Subcutaneous abdominal adipose tissue (tissue), 5 donors: ENCODE results near the gene FBN2.
"Not testable (repeated sequence)": the region's sequence is repeated elsewhere in the genome, so short reads cannot be mapped to it uniquely, and the experiment has no call there.

Source experiments
- H3K27ac ChIP-seq: one replicate; pipeline ENCODE4 v1.7.0; 2013; ENCODE audit warnings: low read depth, mild to moderate bottlenecking, inconsistent platforms, low read length, moderate library complexity
- H3K27me3 ChIP-seq, 5 donors: one replicate each; pipeline ENCODE4 v1.7.0; 2013; ENCODE audit warnings: low read length in 5 of 5, inconsistent platforms in 1 of 5; ENCODE audit not compliant: control insufficient read depth in 5 of 5, insufficient read depth in 4 of 5
- H3K36me3 ChIP-seq, 5 donors: one replicate each; pipeline ENCODE4 v1.7.0; 2013; ENCODE audit warnings: low read length in 5 of 5; ENCODE audit not compliant: control insufficient read depth in 5 of 5, insufficient read depth in 5 of 5
- H3K4me1 ChIP-seq, 5 donors: one replicate each; pipeline ENCODE4 v1.7.0; 2013; ENCODE audit warnings: low read length in 5 of 5, mild to moderate bottlenecking in 3 of 5, moderate library complexity in 1 of 5; ENCODE audit not compliant: control insufficient read depth in 5 of 5, insufficient read depth in 5 of 5
- H3K4me3 ChIP-seq, 5 donors: one replicate each; pipeline ENCODE4 v1.7.0; 2013; ENCODE audit warnings: low read length in 5 of 5, low read depth in 1 of 5
- H3K9ac ChIP-seq, 5 donors: one replicate each; pipeline ENCODE4 v1.7.0; 2013; ENCODE audit warnings: low read length in 5 of 5, mild to moderate bottlenecking in 4 of 5, moderate library complexity in 3 of 5
- H3K9me3 ChIP-seq, 5 donors: one replicate each; pipeline ENCODE4 v1.7.0; 2013; ENCODE audit warnings: low read length in 5 of 5; ENCODE audit not compliant: control insufficient read depth in 5 of 5
- donor health status: healthy.
- donor health status: healthy.
- donor health status: healthy.
- donor health status: healthy.
- donor health status: healthy.

FBN2 gene

DNA sequence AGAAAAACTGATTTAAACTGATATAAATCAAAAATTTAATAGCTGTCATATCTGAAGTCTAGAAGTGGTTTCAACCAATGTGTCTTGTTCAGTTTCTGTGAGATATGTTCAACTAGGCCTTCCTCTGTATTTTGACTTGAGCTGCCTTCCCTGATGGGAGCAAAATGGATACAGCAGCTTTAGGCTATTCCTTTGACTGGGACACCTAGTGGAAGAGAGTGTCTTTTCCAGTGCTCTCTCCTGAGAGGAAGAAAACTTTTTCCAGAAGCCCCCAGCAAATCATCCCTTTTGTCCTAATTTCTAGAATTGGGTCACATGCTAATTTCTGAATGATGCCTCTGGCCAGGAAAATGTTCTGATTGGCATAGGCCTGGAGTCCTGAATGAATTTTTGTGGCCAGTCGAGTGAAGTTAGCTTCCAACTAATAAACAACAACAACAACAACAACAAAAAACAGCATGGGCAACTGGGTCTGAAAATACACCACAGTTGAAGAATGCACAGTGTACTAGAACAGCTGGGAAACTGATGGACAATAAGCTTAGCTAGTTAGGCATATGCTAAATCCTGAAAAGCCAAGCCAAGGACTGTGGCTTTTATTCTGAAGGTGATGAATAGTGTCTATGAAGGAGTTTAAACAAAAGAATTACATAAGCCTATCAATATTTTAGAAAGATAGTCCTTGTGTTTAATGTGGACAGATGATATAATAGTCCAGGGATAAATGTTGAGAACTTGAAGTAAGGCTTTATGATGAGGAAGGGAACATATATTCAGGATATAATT, 125.7 kb downstream of the FBN2 start:
- H3K4me3 ChIP-seq: no peak overlapping the region
- H3K9ac ChIP-seq: no peak overlapping the region
- peaks cover 0 to 4% (median 0%) of the 10 kb centered on the region in 5 donors for H3K9me3 ChIP-seq
- H3K36me3 ChIP-seq: no peaks in the 10 kb centered on the region
- no peaks in the 10 kb centered on the region for H3K4me1 ChIP-seq
- H3K27ac ChIP-seq: no peak overlapping the region
- H3K27me3 ChIP-seq: no peaks in the 10 kb centered on the region

DNA sequence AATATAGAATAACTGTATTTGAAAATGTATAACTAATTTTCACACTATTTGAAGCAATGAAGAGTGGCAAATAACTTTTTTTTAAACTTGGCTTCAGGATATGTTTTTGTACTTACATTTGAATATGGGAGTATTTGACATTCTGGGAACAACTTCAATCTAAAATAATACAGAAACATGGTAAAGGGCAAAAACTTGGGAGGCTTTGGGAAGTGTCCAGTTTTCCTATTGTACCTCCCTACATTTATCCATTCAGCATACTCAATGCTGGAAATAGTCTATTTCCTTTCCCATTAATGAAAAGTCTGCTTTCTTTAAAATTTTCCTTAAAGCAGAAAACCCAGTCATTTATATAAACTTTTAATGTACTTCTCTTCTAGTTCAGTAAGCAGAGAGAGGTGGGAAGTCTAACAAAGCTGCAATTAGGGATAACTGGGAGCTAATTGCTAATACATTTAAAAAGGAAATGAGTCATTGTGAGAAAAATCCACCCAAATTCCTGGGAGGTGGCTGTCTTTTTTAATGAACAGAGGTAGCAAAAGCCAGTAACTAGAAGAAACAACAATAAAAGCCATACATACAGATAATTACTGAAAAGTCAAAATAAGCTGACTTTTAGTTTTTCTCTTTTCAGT, 128.8 kb downstream of the FBN2 start:
- Histone ChIP-seq H3K9me3 (peaks cover 0 to 4% (median 0%) of the 10 kb centered on the region in 5 donors), H3K27ac (no peak overlapping the region), H3K4me1 (no peaks in the 10 kb centered on the region), H3K27me3 (no peaks in the 10 kb centered on the region), H3K36me3 (no peaks in the 10 kb centered on the region), H3K9ac (no peak overlapping the region), H3K4me3 (no peak overlapping the region)

DNA sequence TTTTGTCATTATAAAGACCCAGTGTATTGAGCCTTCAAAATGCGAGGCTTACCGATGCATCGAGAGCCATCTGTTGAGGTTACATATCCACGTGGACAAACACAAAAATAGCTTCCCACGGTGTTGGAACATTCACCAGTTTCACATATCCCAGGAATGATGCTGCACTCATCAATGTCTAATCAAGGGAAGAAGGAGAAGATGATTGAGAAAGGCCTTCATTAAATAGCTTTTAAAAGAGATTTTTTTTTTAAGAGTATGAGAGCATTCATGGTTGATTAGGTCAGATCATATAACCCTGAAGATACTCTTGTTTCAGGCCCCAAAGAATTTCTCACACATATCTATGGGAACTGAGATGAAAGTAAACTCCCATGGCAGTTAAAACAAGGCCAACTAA, 129.4 kb downstream of the FBN2 start:
- no peak overlapping the region for H3K27ac ChIP-seq

DNA sequence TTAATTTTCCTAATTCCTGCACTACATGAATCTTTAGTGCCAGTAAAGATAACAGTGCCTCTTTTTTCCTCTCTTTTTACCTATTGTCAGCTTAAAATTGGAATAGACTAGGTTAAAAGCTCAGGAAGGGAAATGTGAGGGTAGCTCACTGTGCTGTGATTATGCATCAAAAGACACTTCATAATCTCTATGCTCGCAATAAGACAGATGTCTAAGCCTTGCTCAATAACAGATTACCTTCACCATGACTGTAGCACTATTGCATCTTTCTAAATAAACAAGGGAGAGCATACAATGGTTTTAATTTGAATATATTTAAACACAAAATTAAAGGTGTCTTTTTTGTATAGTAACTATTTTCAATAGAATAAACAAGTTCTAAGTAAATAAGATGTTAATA, 130.1 kb downstream of the FBN2 start:
- Histone ChIP-seq H3K4me1 (no peaks in the 10 kb centered on the region), H3K36me3 (no peaks in the 10 kb centered on the region), H3K27ac (no peak overlapping the region), H3K9ac (no peak overlapping the region), H3K27me3 (no peaks in the 10 kb centered on the region), H3K9me3 (no peaks in the 10 kb centered on the region), H3K4me3 (no peak overlapping the region)

More for the DNA sequence above, 129.4 kb downstream of the FBN2 start:
- H3K4me3 ChIP-seq: no peak overlapping the region
- H3K9me3 ChIP-seq: no peaks in the 10 kb centered on the region
- no peaks in the 10 kb centered on the region for H3K27me3 ChIP-seq
- no peak overlapping the region for H3K9ac ChIP-seq
- no peaks in the 10 kb centered on the region for H3K36me3 ChIP-seq
- H3K4me1 ChIP-seq: no peaks in the 10 kb centered on the region

DNA sequence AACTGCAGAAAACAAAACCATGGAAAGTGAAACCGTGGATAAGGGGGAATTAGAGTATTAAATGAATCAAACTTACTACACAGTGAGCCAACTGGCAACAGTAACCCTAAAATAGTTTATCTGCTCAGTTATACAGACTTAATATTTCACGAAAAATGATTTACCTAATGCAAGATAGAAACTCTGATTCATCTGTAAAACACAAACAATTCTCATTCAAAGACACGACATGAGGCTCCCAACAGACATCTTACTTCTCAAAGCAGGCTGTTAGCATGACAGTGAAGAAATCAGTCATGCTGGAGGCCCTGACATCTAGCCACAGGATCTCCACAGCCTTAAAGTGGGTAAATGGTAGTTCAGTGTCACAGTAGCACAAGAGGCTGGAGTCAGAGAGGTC, 131.2 kb downstream of the FBN2 start:
- Histone ChIP-seq H3K27ac (no peak overlapping the region), H3K36me3 (no peaks in the 10 kb centered on the region), H3K9ac (no peak overlapping the region), H3K4me1 (no peaks in the 10 kb centered on the region), H3K9me3 (no peaks in the 10 kb centered on the region), H3K4me3 (no peak overlapping the region), H3K27me3 (no peaks in the 10 kb centered on the region)

DNA sequence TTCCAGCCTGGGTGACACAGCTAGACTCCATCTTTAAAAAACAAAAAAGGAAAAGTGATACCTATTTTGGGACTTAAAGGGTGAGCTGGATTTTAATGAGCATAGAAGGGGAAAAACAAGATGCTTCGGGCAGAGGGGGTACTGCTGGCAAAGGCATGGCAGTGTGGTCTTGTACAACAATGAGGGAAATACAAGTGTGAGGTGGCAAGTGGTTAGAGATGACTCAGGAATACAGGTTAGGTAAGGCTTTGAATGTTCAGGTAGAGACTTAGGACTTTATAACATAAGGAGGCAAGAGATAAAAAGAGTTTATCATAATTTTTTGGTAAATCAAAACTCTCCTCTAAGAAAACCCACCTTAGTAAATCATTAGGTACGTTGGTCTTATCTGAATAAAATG, 132.9 kb downstream of the FBN2 start:
- no peaks in the 10 kb centered on the region for H3K9me3 ChIP-seq
- no peak overlapping the region for H3K4me3 ChIP-seq
- no peaks in the 10 kb centered on the region for H3K27me3 ChIP-seq
- H3K36me3 ChIP-seq: no peaks in the 10 kb centered on the region
- H3K9ac ChIP-seq: no peak overlapping the region
- no peaks in the 10 kb centered on the region for H3K4me1 ChIP-seq
- no peak overlapping the region for H3K27ac ChIP-seq

DNA sequence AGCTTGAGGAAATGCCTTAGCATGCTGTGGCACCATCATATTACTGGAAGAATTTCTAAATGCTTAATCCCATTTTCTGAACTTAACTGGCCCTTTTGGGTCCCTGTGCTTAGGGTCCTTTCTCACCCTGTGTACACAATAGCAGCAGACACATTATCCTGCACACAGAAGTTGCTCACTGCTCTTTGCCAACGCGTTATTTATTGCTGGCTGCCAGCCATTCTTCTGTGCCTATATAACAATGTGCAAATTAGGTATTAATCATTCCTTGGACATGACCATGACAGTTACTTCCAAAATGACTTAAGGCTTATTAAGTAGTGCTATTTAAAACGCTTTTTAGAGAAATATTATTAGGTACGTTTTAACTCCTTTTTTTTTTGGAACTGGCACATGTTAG, 134.7 kb downstream of the FBN2 start:
- Histone ChIP-seq H3K27me3 (no peaks in the 10 kb centered on the region), H3K4me1 (no peaks in the 10 kb centered on the region), H3K9ac (no peak overlapping the region), H3K27ac (no peak overlapping the region), H3K9me3 (no peaks in the 10 kb centered on the region), H3K36me3 (no peaks in the 10 kb centered on the region), H3K4me3 (no peak overlapping the region)

DNA sequence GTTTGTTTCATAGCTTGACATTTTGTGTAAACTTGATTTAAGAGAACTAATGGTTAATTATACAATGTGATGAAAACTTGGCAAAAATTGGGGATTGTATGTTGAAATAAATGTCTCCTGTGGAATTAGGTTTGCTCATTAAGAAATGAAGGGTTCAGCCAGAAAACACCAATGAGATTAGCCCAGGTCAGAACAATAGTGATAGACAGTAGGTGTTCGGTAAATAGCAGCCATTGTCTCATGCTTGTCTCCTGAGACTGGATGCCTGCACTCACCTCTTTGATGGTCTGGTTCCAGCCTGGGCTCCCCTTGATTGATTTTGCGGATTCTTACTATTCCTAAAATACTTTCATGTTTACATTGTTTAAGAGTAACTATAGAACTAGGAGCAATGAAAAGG, 135.5 kb downstream of the FBN2 start:
- Histone ChIP-seq H3K9ac (no peak overlapping the region), H3K4me1 (no peaks in the 10 kb centered on the region), H3K27ac (no peak overlapping the region), H3K4me3 (no peak overlapping the region), H3K9me3 (no peaks in the 10 kb centered on the region), H3K27me3 (no peaks in the 10 kb centered on the region), H3K36me3 (no peaks in the 10 kb centered on the region)

DNA sequence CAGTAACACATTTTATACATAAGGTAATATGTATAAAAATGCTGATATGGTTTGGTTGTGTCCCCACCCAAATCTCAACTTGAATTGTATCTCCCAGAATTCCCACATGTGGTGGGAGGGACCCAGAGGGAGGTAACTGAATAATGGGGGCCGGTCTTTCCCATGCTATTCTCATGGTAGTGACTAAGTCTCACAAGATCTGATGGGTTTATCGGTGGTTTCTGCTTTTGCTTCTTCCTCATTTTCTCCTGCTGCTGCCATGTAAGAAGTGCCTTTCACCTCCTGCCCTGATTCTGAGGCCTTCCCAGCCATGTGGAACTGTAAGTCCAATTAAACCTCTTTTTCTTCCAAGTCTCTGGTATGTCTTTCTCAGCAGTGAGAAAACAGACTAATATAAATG, 137.3 kb downstream of the FBN2 start:
- not testable (repeated sequence) for H3K4me1 ChIP-seq, H3K27ac ChIP-seq, H3K36me3 ChIP-seq, H3K9ac ChIP-seq, H3K4me3 ChIP-seq, H3K9me3 ChIP-seq, H3K27me3 ChIP-seq

DNA sequence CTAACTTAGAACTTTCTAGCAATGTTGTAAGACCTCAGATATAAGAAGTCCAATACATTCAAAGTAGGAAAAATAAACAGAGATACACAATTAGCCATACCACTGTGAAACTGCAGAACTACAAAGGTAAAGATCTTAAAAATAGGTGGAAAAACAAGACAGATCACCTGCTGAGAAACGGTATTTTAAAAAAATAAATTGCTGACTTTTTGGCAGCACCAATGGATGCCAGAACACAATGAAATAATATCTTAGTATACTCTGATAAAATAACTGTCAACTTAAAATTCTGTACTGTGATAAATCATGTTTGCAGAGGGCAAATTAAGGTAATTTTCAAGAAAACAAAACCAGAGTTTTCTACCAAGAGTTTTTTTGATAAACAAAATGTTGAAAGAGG, 138.9 kb downstream of the FBN2 start:
- no peaks in the 10 kb centered on the region for H3K4me1 ChIP-seq
- no peaks in the 10 kb centered on the region for H3K36me3 ChIP-seq
- no peak overlapping the region for H3K4me3 ChIP-seq
- H3K9ac ChIP-seq: no peak overlapping the region
- H3K27ac ChIP-seq: no peak overlapping the region
- no peaks in the 10 kb centered on the region for H3K9me3 ChIP-seq
- H3K27me3 ChIP-seq: no peaks in the 10 kb centered on the region
